Measurements from ENCODE around the gene SCAPER.

Gene SCAPER

GRCh38 chr15:76839173-76839572 is 66.0 kb downstream of the SCAPER start:
- no peak overlapping the region for H3K27ac ChIP-seq (replicated peaks)
- TF ChIP-seq CTCF (IDR thresholded peaks at IDR 0.05; ENCODE audit: insufficient read depth, low read length) (no peak), SPI1 (IDR thresholded peaks at IDR 0.05; ENCODE audit: borderline replicate concordance, low read depth) (no peak), REST (IDR thresholded peaks at IDR 0.05; ENCODE audit: insufficient replicate concordance, low read depth) (no peak), GABPA (IDR thresholded peaks at IDR 0.05; ENCODE audit: low read depth) (no peak), POLR2AphosphoS5 (IDR thresholded peaks at IDR 0.05; ENCODE audit: low read depth) (no peak)

GRCh38 chr15:76837474-76837873 is 67.7 kb downstream of the SCAPER start:
- H3K27me3 ChIP-seq (ENCODE audit: insufficient read depth, poor library complexity, severe bottlenecking): no peaks in the 10 kb centered on the region
- no peak overlapping the region for H3K27ac ChIP-seq (replicated peaks)
- H3K4me3 ChIP-seq (replicated peaks; ENCODE audit: insufficient read depth, low read length): no peak overlapping the region
- DNase-seq (ENCODE audit: low read depth in 1 of 2, low spot score in 1 of 2): no peak
- TF ChIP-seq GABPA (IDR thresholded peaks at IDR 0.05; ENCODE audit: low read depth): no peak
- TF ChIP-seq SPI1 (IDR thresholded peaks at IDR 0.05; ENCODE audit: borderline replicate concordance, low read depth): no peak
- no peak for TF ChIP-seq CTCF (IDR thresholded peaks at IDR 0.05; ENCODE audit: insufficient read depth, low read length)
- no peak for TF ChIP-seq REST (IDR thresholded peaks at IDR 0.05; ENCODE audit: insufficient replicate concordance, low read depth)
- TF ChIP-seq POLR2AphosphoS5 (IDR thresholded peaks at IDR 0.05; ENCODE audit: low read depth): no peak

More at GRCh38 chr15:76839173-76839572, 66.0 kb downstream of the SCAPER start:
- no peaks in the 10 kb centered on the region for H3K27me3 ChIP-seq (ENCODE audit: insufficient read depth, poor library complexity, severe bottlenecking)
- no peak for DNase-seq (ENCODE audit: low read depth in 1 of 2, low spot score in 1 of 2)
- no peak overlapping the region for H3K4me3 ChIP-seq (replicated peaks; ENCODE audit: insufficient read depth, low read length)

- no peak overlapping the region for H3K4me3 ChIP-seq (replicated peaks; ENCODE audit: insufficient read depth, low read length)
- TF ChIP-seq GABPA (IDR thresholded peaks at IDR 0.05; ENCODE audit: low read depth) (no peak), SPI1 (IDR thresholded peaks at IDR 0.05; ENCODE audit: borderline replicate concordance, low read depth) (no peak), REST (IDR thresholded peaks at IDR 0.05; ENCODE audit: insufficient replicate concordance, low read depth) (no peak), CTCF (IDR thresholded peaks at IDR 0.05; ENCODE audit: insufficient read depth, low read length) (no peak), POLR2AphosphoS5 (IDR thresholded peaks at IDR 0.05; ENCODE audit: low read depth) (no peak)
- H3K27ac ChIP-seq (replicated peaks): no peak overlapping the region
- DNase-seq (ENCODE audit: low read depth in 1 of 2, low spot score in 1 of 2): no peak
- H3K27me3 ChIP-seq (ENCODE audit: insufficient read depth, poor library complexity, severe bottlenecking): no peaks in the 10 kb centered on the region
These were observed 75.2 kb downstream of the SCAPER start for GRCh38 chr15:76829939-76830338.

Measured in HL-60 (cell line).